Fibroblast of pulmonary artery (primary cell): ENCODE measurements around the gene CR1L.
A peak's percentile ranks its signal among the peaks of the same experiment; 100 is the strongest.
"Not testable (repeated sequence)": the region's sequence is repeated elsewhere in the genome, so short reads cannot be mapped to it uniquely, and the experiment has no call there.

Experiments
- DNase-seq: peaks from one replicate; pipeline ENCODE4 v3.0.0-alpha.2; 2010; ENCODE audit warnings: low read depth
- H3K4me3 ChIP-seq: replicated peaks from 2 replicates; pipeline ENCODE4 v1.5.1; 2011; ENCODE audit warnings: low read depth, mild to moderate bottlenecking, control low read depth, low read length, moderate library complexity
- CTCF ChIP-seq: IDR thresholded peaks from 2 replicates; pipeline ENCODE4 v1.5.1; 2011; ENCODE audit warnings: mild to moderate bottlenecking, control low read depth, low read length, inconsistent platforms; ENCODE audit errors: missing control alignments

CR1L gene

GRCh38 chr1:207695891-207696290, 51.0 kb downstream of the CR1L start:
- DNase-seq = no peak
- no peak for TF ChIP-seq CTCF
- no peak overlapping the region for H3K4me3 ChIP-seq

GRCh38 chr1:207698822-207699483, 54.0 kb downstream of the CR1L start:
- peak; percentile 71 for DNase-seq
- peak; percentile 74 for TF ChIP-seq CTCF
- H3K4me3 ChIP-seq = no peak overlapping the region

DNA sequence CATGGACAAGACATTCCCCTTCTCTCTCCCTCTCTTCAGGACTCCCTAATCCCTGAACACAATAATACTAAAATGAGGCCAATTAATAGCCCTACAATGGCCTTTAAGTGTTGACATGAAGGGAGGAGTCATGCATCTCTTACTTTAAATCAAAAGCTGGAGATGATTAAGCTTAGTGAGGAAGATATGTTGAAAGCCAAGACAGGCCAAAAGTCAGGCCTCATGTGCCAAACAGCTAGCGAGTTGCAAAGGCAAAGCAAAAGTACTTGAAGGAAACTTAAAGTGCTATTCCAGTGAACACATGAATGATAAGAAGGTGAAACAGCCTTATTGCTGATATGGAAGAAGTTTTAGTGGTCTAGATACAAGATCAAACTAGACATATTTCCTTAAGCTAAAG, 57.4 kb downstream of the CR1L start:
- no peak for DNase-seq
- H3K4me3 ChIP-seq = no peak overlapping the region
- TF ChIP-seq CTCF = no peak

- TF ChIP-seq CTCF = no peak
- no peak for DNase-seq
- no peak overlapping the region for H3K4me3 ChIP-seq
Measured at GRCh38 chr1:207703712-207704111, 58.8 kb downstream of the CR1L start.

DNA sequence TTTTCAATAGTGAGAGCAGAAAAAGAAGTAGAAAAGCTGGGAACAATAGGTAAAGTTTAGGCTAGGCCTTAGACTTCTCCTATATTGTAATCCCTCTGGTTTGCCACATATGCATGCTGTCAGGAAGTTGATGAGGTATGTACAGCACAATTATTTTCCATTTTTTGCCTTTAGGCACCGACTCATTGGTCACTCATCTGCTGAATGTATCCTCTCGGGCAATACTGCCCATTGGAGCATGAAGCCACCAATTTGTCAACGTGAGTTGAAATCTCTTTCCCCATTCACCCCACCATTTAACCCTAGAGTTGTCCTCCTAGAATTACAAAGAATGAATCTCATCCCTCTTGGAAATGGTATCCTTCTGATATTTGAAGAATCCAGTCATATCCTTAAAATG, 63.1 kb downstream of the CR1L start:
- DNase-seq, H3K4me3 ChIP-seq: not testable (repeated sequence)

DNA sequence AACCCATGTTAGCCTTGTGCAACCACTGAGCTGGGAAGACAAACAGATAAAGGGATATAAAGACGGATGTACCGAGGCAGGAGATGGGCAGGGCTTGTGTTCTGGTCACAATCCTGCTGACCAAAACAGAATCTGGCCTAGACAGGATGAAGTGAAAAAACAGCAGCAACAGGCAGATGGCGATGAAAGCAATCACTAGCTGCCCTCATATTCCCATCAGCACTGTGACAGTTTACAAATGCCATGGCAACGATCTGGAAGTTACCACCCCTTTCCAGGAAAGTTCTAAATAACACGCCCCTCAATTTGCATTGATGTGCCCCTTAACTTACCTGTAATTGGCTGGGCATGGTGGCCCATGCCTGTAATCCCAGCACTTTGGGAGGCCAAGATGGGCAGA, 66.4 kb downstream of the CR1L start:
- DNase-seq = peak; percentile 19
- TF ChIP-seq CTCF = no peak
- no peak overlapping the region for H3K4me3 ChIP-seq

GRCh38 chr1:207712701-207713100, 67.8 kb downstream of the CR1L start:
- not testable (repeated sequence) for DNase-seq, H3K4me3 ChIP-seq

DNA sequence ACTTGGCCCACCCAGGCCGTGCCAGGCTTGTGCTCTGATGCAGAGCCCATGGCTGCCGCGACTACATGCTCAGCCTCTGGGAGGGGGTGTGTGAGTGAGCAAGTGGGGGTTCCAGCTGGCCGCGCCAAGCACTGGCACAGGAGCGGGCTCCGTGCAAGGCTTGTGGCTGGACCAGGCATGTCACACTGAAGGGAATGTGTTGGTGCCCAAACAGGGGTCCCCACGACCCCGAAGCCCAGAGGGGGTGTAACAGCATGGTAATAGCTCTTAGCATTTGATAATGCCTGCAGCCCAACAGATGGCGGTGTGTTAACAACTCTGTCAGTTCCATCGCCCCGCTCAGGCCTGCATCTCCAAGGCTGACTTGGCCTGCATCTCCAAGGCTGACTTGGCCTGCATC, 68.6 kb downstream of the CR1L start:
- TF ChIP-seq CTCF = no peak
- H3K4me3 ChIP-seq = no peak overlapping the region
- DNase-seq = no peak
